DMS114 treated with DMSO at 0.1 percent for 48 hours (cell line): ENCODE measurements around the gene SLAMF1.
"Not testable (repeated sequence)": the region's sequence is repeated elsewhere in the genome, so short reads cannot be mapped to it uniquely, and the experiment has no call there.

ENCODE experiments used
- DNase-seq: peaks from one replicate; lab custom pipeline; 2025; ENCODE audit not compliant: unreplicated experiment; lab: John Stamatoyannopoulos, UW

Gene SLAMF1

GRCh38 chr1:160640359-160641123, 6.3 kb downstream of the SLAMF1 start:
- no peak for DNase-seq

GRCh38 chr1:160639652-160640051, 7.2 kb downstream of the SLAMF1 start:
- DNase-seq, result no peak

DNA sequence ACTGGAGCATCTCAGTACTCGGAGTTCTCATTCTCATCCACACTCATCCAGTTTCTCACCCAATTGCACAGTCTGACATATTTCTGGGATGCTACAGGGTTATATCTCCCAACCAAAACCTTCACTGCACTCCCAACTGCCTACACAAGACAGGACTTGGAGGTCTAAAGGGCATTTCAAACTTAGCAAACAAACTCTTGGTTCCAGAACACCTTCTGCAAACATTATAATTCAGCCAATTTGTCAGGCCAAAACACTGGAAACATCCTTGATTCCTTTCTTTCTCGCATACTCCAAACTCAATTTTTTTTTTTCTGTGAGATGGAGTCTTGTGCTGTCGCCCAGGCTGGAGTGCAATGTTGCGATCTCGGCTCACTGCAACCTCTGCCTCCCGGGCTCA, 7.9 kb downstream of the SLAMF1 start:
- DNase-seq, result no peak

DNA sequence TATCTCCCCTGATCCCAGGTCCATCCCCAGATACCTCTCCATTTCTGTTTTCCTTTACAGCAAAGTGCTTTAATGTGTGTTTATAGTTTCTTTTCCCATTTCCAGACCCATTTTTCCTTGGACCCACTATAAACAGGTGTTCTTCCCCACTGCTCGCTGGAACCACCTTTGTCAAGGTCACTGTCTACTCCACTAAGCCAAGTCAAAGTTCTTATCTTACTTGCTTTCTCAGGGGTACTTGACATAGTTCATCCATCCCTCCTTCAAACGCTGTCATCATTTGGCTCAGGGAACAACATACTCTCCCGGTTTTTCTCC, 8.3 kb downstream of the SLAMF1 start:
- no peak for DNase-seq

- no peak for DNase-seq
Observed at GRCh38 chr1:160637821-160638539, 8.9 kb downstream of the SLAMF1 start.

DNA sequence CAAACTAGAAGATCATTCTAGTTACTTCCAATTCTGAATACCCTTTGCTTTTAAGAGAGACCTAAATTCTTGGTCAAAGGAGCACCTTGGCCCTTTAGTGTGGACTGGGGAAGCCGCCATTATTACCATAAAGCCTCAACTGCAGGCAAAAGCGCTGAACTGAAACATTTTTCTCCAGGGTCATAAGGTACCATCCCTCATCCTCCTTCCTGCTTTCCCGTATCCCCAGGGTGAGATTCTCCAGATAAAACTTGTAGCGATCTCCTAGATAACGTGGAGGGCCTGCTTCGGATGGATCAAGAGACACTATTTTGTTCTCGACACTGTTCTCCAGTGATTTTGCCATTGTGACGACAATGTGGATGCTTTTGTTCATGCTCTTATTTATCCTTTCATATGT, 9.8 kb downstream of the SLAMF1 start:
- no peak for DNase-seq

DNA sequence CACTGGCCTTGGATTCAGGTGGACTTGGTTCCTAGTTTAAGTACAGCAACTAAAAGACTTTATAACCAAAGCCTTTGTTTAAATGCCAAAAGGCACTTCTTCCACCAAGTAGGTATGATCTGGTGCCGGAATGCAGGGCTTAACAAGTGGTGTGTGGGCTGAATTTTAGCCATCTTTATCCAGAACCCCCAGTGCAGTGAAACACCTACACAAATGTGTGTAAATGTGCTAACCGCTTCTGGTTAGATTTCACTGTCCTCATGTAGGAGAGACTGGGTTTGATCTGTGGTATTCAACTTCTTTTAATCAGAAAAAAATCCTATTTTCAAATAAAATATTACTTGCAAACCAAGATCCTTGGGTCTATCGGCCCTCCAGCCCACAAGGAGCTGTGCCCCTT, 10.3 kb downstream of the SLAMF1 start:
- no peak for DNase-seq

DNA sequence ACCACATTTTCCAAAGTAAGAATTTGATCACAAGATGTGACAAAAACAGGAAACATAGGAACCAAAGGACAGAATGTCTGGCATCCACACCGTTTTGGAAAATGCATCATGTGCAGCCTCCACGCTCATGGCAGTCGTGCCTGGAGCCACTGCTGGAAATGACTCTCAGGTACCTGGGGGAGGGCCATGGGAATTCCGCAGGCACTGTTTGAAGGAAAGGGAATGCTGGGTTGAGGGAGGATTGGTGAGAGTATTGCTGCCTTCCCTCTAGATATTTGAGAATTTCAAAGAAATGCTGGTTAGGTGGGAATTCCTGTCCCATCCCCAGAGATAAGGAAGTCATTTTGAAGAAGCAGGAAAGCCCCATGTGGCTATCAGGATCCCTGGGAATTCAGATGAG, 10.8 kb downstream of the SLAMF1 start:
- no peak for DNase-seq

DNA sequence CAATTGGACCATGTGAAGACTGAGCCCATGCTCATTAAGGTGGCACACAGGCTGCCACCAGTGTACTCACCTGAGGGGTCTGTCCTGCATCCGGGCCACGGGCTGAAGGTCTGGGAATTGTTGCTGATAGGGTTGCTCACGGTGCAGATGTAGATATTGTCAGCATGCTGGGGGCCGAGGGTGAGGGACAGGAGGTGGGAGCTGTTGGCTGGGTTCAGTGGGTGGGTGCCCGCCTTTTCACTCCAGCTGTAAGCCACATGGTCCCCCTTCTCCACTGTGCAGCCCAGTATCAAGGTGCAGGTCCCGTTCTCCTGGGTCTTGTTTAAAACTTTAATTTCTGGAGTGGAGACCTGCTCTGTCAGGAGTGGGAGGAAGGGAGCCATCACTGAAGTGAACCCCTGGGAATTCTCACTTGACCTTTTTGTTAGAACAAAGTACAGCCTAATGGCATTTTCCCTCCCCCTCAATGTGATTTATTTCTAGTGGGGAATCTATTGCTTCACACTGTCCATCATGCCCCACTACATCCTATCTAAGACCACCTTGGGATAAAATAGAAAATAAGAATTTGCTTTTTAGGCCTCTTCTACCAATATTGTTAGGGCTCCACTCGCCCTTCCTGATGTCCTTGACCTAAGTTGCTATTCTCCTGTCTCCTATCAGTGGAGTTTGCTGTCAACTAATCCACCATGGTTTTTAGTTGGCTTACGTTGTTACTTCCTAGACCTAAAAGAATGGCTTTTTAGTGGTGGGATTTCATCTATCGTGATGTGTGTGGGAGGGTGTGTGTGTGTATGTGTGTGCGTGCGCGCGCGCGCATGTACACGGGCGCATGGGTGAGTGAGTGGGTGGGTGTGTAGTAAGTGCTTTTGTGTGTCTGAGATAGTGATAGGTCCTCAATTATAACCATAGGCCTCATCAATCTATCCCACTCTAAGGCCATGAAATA, 12.0 kb downstream of the SLAMF1 start:
- DNase-seq, result no peak

DNA sequence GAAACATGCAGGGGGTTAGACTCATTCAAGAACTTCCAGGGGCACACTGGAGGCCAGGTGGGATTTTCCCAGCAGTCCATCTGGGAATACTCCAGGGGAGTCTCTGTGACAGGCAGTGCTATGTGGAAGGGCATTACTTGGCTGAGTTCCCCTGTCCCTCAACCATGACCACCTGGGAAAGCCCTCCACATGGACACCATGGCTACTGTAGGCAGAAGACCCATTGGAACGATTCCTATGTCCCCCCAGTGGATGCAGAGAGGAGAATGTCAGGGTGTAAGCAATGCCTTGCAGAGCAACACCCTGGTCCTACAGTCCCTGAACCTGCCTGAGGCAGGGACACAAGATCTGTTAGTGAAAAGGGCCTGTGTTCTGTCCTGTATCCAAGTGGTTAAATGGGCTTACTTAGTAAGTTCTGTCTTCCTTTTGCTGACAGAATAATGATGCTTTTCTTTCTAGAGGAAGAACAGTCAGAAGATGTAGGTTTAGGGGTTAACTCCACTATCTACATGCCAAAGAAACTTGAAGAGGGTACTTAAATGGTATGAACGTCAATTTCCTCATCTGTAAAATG, 13.4 kb downstream of the SLAMF1 start:
- no peak for DNase-seq

- no peak for DNase-seq
Observed at GRCh38 chr1:160631983-160632625, 14.7 kb downstream of the SLAMF1 start.

DNA sequence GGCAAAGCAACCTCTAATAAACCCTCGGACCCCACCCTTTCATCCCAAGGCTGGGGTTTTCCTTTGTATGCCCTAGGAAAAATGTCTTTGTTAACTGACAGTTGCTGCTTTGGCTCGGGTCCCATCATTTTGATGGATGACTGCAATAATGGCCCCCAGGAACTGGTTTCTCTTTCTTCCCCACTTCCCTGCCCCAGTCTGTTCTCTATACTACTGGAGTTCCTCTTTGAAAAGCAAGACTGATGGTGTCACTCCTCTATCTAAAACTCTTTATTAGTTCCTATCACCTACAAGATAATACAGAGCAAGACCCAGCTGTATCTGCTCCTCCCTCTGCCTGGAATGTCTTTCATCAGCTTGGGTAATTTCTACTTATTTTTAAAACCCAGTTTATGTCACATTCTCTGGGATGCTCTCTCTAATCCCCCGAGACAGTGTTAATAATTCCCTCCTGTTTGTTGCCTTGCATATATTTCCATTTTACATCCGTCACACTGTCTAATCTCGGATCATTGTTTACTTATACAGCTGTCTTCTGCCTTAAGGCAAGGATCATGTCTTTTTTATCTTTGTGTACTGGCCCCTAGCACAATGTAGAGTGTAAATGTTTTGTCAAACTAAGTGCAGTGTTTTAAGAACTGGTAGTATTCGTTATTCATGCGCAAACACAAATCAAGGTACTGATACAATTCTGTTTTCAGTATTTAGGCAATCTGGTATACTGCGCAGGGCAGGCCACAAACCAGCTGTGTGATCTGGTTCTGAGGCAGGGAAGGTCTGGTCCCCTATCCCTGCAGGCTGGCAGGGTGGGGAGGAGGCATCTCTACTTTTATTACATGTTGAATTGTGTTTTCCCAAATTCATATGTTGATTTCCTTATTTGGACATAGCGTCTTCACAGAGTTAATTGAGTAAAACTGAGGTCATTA, 16.1 kb downstream of the SLAMF1 start:
- no peak for DNase-seq

DNA sequence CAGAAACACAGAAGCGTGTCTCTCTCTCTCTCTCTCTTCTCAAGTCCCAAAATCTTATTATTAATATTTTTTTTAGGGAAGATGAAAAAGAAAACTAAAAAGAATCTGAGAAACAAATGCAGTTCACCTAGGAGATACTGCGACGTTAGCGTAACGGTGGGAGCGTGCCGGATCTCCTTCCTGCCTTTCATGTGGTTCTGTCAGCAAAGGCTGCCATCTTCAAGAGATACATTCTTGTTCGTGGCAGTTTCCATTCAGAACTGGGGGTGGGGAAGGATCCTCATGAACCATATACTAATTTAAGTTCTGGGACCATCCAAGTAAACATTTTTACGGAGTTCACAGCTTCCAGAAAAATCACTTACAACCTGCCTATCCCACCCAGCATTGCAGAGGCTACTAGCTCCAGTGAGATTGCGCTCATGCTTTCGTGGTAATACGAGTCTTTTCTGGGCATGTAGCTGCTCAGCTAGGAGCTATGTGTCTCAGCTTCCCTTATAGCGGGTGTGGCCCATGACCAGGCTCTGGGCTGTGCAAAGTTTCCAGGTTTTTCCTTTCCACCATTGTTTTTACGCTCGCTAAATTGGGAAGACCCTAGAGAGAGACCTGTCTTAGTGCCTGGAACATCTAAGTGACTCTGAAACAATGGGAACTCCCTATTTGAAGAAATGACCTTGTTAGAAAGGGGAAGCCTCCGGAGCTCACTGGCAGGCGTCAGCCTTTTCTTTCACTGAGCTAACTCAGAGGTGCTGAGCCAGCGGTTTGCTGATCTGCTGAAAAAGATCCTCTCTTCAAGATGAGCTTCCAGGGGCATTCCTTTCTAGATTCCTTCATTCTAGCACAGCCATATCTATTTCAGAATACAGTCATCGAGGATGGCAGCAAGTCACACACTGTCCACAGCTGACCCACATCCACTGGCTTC, 17.3 kb downstream of the SLAMF1 start:
- no peak for DNase-seq

DNA sequence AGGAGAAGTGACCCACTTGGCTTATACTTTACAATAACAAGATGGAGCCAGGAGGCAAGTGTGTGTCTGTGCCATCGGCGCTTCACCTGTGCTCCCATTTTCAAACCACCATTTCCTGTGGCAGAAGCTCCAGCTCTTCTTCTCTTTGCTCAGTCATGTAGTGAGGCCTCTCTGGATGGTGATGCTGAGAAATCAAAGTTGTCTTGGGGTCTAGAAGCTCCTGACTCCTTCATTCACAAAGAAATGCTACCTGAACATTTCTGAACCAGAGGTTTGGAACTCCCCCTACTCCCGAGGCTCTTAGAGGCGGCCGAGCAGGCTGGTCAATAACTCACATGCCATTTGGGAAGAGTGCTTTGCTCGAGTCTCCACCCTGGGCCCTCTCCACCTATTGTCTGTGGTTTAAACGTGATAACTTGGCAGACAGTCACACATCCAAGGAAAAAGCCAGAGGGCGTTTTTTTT, 18.0 kb downstream of the SLAMF1 start:
- no peak for DNase-seq

DNA sequence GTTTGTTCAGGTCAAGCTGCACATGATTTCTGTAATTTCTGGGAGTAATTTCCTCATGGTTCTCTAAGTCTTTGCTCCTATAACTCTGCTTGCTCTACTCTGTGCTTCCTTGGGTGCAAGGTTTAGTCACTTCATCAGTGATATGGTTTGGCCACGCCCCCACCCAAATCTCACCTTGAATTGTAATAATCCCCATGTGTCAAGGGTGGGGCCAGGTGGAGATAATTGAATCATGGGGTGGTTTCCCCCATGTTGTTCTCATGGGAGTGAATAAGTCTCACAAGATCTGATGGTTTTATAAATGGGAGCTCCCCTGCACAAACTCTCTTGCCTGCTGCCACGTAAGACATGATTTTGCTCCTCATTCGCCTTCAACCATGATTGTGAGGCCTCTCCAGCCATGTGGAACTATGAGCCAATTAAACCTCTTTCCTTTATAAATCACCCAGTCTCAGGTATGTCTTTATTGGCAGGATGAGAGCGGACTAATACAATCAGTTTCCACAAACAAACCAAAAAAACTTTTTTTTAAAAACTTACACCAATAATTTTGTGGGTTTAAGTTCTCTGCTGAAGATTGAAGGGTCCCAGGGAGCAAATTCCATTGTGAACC, 19.1 kb downstream of the SLAMF1 start:
- DNase-seq, result not testable (repeated sequence)

- no peak for DNase-seq
Observed at GRCh38 chr1:160626509-160627342, 20.1 kb downstream of the SLAMF1 start.
